Effector CD8-positive, alpha-beta T cell (primary cell): Measurements from ENCODE around the gene INO80B.
"Not testable (repeated sequence)": the region's sequence is repeated elsewhere in the genome, so short reads cannot be mapped to it uniquely, and the experiment has no call there.

Source experiments
- DNase-seq: peaks from one replicate; lab custom pipeline; 2025; lab: John Stamatoyannopoulos, UW

The INO80B gene

DNA sequence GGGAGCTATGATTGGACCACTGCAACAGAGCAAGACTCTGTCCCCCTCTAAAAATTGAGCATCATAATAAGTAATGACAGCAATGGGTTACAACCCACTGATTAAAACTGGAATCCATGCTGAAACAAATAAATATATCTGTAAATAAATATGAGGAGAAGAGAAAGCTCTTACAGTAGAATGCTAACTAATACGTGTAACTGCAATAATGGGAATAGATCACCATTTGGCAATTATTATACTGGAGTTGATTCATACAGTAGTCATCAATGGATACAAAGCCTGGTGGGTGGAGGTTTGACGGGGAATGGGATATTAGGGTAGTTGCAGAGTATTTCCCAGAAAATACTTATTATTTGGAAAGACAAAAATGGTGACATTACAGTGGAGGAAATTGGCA lies 6.1 kb upstream of the INO80B start:
- DNase-seq: no peak

DNA sequence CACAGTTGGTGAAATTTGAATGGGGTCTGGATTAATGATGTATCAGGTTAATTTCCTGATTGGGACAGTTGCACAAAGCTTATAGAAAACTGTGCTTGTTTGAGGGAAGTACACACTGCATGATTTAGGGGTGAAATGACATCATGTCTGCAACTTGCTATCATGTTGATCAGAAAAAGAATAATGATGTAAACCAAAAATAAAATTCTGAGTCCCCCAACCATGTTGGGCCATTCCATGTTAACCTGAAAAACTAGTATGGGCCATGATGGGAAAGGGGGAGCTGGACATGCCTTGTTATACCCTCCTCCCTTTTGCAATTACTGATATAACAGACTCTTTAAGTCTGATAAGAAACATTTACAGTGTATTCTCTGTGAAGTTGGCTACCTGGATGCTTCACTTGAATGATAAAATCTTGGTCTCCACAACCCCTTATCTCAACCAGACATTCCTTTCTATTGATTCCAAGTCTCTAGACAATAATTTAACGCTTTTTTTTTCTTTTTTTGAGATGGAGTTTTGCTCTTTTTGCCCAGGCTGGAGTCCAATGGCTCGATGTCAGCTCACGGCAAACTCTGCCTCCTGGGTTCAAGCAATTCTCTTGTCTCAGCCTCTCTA lies 4.2 kb upstream of the INO80B start:
- DNase-seq: no peak

DNA sequence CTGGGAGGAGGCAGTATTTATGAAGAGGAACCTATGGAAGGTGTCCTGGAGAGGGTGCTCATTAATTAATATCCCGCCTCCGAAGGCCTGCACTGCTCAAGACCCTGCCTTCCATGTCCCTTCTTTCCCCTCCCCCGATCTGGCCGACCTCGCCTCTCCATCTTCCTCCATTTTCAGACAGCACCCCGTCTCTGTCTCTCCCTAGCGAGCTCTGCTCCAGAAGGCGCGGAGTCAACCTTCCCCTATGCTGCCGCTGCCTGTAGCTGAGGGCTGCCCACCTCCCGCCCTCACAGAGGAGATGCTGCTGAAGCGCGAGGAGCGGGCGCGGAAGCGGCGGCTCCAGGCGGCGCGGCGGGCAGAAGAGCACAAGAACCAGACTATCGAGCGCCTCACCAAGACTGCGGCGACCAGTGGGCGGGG lies 2.3 kb downstream of the INO80B start:
- no peak for DNase-seq

DNA sequence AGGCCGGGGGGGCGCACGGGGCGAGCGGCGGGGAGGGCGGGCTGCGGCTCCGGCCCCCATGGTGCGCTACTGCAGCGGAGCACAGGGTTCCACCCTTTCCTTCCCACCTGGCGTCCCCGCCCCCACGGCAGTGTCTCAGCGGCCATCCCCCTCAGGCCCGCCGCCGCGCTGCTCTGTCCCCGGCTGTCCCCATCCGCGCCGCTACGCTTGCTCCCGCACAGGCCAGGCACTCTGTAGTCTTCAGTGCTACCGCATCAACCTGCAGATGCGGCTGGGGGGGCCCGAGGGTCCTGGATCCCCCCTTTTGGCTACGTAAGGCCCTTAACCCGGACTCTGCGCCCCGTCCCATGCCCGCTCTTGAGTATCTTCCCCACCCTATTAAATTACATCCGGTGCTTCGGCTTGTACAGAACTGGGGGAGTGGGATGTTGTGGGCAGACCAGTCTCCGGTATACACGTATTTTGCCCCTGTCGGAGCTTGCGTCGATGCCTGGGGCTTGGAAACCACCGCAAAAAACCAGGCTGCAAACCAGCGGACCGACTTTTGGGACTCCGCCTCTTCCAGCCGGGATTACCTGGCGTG lies 2.8 kb downstream of the INO80B start:
- peak; percentile 65 for DNase-seq

DNA sequence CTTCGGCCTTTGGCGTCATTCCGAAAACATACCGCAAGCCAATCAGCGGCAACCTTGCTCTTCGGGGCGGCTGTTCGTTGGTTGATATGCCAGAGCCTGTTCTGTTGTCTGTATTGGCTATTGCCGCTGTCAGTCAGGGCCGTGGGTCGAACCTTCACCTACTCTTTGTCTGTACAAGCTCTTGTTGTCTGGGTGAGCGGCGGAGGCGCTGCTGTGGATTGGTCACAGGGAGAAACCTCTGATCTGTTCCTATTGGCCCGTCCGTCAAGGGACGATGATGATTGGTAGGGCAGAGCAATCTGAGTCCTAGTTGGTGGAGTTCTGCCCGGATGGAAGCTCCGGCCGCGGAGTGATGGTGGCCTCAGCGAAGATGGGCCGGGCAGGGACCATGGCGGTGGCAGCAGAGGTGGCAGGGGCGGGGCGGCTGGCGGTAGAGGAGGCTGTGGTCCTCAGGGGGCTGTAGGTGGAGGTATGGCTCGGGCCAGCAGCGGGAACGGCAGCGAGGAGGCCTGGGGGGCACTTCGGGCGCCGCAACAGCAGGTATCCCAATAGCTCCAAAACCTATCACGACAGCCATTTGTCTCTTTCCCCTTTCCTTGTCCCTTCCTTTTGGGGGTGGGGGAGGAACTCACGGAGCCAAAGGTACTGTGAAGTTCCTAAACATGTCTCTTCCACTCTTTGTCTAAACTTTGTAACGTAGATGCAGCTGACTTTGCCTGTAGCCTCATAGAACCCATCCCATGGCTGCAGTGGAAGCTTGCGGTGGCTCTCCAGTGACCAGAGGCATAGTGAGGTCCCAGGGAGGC lies 3.4 kb downstream of the INO80B start, which contains the start of gene WBP1:
TSS of gene WBP1 (plus strand) at position 307 of the 806 bp plus-strand sequence. CDS start at position 472, 165 bp downstream.
- DNase-seq: peak; percentile 99

DNA sequence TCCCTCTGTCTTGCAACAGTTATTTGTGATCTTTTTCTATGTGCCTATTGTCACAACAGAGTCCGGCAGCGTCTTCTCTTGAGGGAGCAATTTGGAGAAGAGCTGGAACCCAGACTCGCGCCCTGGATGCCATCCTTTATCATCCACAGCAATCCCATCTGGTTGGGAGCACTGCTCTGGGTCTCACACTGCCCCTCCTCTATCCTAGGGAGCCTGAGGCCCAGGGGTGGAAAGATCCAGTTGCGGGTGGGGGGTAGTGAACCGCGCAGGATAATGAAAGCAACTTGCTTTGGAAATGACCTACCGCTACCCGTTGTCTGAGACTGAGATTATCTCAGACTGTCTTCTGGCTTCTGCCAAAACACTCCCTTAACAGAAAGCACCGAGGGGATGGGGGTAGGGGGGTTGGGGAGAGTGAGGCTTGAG lies 4.1 kb downstream of the INO80B start:
- DNase-seq: no peak

DNA sequence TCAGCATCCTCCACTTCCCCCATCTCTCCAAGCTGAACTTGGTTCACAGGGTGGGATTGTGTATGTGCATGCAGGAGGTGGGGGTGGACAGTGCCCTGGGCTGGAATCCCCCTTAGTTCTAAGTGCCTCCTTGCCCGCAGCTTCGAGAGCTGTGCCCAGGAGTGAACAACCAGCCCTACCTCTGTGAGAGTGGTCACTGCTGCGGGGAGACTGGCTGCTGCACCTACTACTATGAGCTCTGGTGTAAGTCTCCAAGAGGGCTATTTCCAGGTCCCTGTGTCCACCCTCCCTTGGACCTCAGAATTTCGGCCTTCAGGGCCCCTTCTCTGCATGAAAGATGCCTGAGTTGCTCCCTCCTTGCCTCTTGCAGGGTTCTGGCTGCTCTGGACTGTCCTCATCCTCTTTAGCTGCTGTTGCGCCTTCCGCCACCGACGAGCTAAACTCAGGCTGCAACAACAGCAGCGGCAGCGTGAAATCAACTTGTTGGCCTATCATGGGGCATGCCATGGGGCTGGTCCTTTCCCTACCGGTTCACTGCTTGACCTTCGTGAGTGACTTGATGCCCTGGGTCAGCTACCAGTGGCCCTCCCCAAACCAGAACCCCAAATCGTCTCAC lies 4.7 kb downstream of the INO80B start:
- DNase-seq: not testable (repeated sequence)

DNA sequence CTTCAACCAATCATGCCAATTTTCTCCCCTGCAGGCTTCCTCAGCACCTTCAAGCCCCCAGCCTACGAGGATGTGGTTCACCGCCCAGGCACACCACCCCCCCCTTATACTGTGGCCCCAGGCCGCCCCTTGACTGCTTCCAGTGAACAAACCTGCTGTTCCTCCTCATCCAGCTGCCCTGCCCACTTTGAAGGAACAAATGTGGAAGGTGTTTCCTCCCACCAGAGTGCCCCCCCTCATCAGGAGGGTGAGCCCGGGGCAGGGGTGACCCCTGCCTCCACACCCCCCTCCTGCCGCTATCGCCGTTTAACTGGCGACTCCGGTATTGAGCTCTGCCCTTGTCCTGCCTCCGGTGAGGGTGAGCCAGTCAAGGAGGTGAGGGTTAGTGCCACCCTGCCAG lies 5.3 kb downstream of the INO80B start:
- not testable (repeated sequence) for DNase-seq

DNA sequence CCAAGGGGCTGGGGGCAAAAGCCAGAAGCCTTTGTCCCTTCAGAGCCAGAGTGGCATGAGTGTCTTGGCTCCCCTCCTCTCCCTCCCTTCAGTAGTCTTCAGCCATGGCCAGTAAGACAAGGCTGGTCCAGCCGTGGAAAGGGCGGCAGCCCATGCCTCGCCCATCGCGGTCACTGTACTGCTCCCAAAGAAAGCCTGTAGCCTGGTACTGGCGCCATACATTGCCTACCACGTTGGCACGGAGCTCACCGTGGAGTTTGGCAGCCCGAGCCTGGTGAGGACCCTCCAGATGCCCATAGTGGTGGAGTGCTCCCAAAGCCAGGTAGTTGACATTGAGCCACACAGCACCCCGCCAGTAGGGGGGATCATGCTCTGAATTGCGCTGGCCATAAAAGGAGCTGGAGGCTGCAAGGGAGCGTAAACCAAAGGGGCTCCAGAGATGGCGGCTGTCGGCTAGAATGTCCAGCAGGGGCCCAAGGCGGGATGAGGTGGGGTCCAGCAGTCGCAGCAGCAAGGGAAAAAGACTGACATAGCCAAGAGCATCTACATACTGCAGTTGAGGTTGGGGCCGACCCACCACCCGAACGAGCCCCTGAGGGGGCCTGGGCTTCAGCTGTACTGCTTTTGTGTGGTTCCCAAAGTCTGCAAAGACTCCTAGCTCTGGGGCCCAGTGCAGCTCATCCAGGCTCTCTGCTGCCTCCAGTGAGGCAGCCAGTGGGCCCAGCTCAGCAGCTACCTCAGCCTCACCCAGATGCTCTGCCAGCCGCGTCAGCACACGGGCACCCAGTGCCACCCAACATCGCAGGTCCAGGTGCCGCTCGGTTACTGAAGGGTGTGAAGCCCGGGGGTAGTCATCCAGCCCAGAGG lies 6.5 kb downstream of the INO80B start:
- DNase-seq: no peak

DNA sequence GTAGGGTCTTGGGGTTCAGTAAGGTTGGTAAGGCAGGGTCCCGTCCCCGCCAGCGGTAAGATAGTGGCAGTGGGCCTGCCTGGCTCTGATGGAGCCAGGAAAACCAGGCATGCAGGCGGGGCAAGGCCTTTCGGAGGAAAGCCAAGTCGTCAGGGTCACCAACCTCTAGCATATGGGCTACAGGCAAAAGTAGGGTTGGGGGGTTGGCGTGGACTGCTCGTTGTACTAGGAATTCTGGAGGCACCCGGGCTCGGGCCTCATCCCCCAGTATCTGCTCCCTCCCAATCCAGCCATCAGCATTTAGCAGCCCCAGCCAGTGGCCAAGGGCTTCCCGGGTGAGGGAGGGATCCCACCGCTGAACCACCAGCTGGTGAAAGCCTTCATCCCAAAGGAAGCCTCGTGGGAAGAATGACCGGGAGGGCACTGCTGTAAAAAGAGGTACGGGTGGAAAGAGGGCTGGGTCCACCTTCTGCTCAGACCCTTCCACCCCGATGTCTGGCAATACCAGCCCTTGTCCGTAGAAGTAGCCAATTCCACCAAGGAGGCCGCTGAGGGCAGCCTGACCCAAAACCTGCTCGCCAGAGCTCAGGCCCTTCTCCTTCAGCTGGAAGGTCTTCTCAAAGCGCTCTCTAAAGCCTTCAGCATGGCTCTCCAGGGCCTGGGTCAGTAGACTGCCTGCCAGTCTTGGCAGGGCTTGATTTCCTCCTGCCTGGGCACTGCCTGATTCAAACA lies 7.3 kb downstream of the INO80B start:
- no peak for DNase-seq

DNA sequence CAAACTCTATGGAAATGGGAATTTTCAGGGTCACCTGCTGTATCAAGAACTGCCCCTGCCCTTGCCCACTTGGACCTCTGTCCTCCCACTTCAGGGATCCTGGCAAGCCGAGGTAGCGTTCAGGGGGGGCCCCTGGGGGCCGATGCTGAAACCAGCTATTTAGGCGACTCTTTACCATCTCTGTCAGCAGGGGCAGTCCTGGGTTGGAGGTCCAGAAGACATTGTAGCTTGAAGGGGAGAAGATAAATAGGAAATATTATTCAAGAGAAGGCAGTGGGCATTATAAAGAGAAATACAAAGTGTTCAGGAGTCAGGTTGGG lies 7.9 kb downstream of the INO80B start:
- DNase-seq: no peak

DNA sequence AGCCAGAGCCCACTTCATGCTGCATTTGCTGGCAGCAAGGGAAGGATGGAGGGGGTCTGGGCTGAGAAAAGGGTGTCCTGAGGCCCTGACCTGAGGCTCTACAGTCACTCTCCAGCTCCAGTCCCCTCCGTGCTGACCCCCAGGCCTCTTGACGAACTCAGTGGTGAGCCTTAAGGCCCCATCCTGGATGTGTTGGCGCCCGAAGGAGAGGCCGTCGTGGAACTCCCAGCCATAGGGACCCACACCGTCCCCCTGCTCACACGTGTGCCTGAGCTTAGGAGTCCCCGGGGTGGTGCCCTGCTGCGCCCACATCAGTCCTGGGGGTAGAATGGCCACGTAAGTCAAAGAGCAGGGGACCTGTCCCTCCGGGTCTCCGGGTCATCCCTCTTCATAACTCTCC lies 9.5 kb downstream of the INO80B start:
- no peak for DNase-seq

DNA sequence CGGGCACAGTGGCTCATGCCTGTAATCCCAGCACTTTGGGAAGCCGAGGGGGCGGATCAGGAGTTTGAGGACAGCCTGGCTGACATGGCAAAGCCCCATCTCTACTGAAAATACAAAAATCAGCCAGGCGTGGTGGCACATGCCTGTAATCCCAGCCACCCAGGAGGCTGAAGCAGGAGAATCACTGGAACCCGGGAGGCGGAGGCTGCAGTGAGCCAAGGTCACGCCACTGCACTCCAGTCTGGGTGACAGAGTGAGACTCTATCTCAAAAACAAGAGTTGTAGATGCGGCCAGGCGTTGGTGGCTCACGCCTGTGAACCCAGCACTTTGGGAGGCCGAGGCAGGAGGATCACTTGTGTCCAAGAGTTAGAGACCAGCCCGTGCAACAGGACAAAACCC lies 15.9 kb downstream of the INO80B start:
- DNase-seq: not testable (repeated sequence)

DNA sequence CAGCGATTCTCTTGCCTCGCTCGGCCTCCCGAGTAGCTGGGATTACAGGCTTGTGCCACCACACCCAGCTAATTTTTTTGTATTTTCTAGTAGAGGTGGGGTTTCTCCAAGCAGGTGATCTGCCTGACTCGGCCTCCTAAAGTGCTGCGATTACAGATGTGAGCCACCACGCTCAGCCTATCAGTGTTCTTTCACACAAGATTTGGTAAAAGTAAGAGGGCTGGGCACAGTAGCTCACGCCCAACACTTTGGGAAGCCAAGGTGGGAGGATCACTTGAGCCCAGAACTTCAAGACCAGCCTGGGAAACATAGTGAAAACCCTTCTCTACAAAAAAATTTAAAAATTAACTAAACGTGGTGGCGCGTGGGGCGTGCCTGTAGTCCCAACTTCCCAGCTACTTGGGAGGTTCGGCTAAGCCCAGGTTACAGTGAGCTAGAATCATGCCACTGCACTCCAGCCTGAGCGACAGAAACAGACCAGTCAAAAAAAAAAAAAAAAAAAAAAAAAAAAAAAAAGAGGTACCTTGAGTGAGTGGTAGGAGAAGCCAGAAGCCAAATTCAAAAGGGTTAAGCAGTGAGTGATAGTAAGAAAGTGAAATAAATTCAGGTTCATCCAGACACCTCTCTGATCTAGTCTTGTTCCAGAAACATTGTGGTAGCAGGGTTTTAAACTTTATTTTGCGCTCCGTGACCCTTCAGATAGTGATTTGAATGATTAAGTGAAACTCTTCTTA lies 16.6 kb downstream of the INO80B start:
- DNase-seq: no peak

DNA sequence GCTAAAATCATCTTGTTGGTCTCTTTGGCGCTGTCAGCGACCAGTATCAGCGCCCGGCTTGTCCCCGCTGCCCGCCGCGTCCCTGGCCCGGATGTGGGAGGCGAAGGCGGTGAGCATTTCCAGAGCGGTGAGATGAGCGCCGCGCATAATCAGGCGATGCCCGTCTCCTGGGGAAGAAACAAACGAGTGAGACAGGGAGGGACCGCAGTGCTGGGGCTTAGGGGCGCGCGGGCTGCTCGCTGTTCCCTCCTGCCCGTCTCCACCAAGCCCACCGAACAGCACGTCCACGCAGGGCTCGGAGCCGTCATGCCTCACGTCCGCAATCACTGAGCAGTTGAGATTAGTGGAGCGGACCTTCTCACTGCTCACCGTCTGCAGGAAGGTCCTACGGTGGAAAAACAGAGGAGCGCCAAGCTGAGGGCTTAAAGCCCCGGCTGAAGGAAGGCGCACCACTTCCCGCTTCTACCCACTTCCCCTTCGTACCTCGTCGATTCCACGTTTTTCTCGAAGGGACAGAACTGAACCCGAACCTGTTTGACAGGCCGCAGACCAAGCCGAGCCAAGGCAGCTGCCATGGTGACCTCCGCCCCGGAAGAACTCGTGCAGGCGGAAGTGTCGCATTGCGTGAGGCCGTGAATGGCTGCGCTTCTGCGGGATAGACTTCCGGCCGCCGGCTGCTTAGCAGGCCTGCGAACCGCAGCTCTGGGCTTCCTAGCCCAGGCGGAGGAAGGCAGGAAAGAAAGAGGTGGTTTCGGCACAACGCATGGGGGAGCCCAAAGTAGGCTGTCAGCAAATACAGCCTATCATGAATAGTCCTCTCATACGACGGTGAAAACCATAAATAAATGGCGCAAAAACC lies 17.4 kb downstream of the INO80B start, which contains the start of gene MRPL53:
TSS of gene MRPL53 (minus strand) at position 595 of the 859 bp plus-strand sequence. CDS start at position 575, 20 bp downstream.
- peak; percentile 94 for DNase-seq

DNA sequence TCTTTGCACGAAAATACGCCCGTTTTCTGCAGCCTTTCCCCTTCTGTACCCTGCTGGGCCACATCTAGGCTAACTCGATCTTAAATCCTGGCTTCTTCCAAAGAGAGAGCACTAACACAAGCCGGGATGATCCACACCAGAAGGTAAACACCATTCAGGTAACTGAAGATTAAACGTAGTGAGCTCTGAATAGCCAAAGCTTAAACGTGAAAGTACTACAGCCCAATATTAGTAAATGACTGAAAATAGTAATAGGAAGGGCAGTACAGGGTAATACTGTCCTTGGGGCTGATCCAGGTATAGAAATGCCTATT lies 18.0 kb downstream of the INO80B start:
- DNase-seq: no peak

DNA sequence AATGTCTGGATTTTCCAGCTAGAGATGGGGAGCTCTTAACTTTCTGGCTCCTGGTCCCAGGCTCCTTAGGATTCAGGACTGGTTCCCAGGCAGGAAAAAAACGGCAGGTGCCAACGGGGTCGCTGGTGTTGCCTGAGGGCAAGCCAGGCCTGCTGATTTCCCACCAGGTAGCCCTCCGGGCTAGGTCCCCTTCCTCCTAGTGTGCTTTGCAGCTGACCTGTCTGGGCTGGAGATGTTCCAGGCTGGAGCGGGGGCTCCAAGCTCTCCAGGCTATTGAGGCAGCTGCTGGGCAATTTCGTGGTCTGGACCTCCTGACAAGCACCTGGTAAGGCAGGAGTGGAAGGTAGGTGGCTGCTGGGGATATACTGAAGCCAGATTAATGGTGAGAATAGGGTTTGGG lies 19.6 kb downstream of the INO80B start:
- DNase-seq: no peak

DNA sequence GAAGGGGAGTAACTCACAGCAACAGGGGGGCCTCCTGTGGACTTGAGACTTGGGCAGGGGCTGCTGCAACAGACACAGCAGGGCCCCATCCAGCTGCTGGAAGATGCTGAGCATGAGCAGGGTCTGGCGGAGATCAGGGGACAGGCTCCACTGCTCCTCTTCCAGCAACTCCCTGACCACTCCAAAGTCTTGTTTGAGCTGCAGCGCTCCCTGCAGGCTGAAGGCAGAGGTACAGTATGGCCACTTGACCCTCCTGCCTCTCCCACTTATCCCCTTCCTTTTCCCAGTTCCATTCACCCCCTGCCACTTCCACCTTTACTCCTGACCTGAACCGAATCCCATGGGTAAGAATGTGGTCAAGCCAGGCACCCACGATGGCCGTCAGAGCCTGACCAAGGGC lies 20.0 kb downstream of the INO80B start:
- DNase-seq: no peak

DNA sequence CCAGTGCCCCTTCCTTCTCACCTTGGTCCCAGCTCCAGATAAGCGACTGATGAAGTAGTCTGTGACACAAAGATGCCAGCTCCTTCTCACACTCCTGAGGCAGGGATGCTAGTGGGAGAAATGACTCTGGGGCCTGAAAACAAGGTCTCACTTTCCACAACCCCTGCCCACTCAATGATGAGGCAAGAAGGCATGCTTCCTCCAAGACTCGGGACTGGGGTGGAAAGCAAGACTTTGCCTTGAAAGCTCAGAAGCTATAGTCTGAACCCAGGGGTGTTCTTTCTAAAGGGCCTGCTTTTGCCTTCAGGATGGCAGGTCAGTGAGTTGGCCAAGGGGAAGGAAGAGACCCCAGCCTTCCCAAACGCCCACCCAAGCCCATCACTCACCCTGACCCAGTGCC lies 26.5 kb downstream of the INO80B start:
- DNase-seq: no peak
